Measurements from ENCODE around the gene MSANTD7.
A peak's percentile ranks its signal among the peaks of the same experiment; 100 is the strongest.

DNA sequence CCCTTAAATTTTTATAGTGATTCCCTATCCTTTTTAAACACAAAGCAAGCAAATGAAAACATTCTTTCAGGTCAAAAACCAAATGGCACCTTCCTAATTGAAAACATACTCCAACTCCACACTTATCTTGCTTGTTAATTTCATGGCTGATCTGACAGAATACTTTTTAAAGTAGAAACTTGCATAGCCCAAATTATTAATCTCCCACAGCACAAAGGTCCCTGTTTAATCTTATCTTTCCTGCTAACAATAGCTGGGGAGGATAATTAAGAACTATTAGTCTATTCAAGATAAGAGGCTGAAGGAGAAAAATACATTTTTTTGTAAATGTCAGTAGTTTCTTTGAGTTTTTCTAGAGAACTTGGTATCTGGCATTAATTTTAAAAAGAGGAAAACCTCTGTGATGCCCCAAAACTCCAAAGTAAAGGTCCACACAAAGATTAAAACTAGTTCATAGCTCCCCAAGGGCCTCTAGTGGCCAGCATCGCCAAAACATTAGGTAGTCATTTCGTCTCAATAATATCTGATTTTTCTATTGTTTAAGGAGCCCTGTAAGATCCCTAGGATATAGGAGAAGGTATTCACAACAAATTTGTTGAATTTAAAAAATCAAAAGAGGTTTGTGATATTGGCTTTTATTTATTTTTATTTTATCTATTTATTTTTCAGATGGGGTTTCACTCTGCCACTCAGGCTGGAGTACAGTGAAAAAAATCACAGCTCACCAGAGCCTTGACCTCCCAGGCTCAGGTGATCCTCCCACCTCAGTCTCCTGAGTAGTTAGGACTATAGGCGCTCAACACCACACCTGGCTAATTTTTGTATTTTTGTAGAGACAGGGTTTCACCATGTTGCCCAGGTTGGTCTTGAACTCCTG is 15.0 kb upstream of the MSANTD7 start:
- TF ChIP-seq GATA2 (IDR thresholded peaks at IDR 0.05; ENCODE audit: low read depth, low read length): 0 out of 2 replicates have a peak, but pooled peaks have one; percentile 12
- TF ChIP-seq GATA3 (IDR thresholded peaks at IDR 0.05; ENCODE audit: low read depth, low read length): peak; percentile 67; the same call in 1 of the 2 replicates
